Stimulated activated CD4-positive, alpha-beta T cell treated with anti-CD3 and anti-CD28 coated beads, Interleukin-2, amount 100 ng/mL, for 48 hours (primary cell): Measurements from ENCODE around the gene SCAND1.

Source experiments
- DNase-seq, 2 donors: peaks; one replicate each; pipeline ENCODE4 v3.0.0-alpha.2; 2020

The SCAND1 gene

GRCh38 chr20:35903843-35904242, 50.5 kb downstream of the SCAND1 start:
- no peak for DNase-seq
